ENCODE measurements around the gene NUP133.
"Not testable (repeated sequence)": the region's sequence is repeated elsewhere in the genome, so short reads cannot be mapped to it uniquely, and the experiment has no call there.

The NUP133 gene

DNA sequence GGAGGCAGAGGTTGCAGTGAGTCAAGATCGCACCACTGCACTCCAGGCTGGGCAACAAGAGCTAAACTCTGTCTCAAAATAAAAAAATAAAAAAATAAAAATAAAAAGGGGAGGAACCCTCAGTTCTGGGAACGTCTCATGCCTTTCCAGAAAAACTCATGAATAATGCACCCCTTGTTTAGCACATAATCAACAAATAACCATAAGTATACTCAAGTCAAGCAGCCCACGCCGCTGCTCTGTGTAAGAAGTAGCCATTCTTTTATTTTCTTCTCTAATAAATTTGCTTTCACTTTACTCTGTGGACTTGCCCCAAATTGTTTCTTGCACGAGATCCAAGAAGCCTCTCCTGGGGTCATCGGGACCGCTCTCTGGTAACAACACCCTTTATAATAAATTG, 59.8 kb downstream of the NUP133 start:
- no peak for DNase-seq (ENCODE audit: low read depth)

DNA sequence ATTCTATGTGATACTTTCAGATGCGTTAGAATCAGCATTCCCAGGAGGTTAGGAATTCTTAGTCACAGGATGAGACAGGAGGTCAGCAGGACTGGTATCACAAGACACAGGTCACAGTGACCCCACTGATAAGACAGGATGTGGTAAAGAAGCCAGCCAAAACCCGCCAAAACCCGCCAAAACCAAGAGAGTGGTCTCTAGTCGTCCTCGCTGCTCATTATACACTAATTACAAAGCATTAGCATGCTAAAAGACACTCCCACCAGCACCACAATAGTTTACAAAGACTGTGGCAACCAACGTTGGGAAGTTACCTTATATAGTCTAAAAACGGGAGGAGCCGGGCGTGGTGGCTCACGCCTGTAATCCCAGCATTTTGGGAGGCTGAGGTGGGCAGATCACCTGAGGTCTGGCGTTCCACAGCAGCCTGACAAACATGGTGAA, 60.3 kb downstream of the NUP133 start:
- no peak for DNase-seq (ENCODE audit: low read depth)

DNA sequence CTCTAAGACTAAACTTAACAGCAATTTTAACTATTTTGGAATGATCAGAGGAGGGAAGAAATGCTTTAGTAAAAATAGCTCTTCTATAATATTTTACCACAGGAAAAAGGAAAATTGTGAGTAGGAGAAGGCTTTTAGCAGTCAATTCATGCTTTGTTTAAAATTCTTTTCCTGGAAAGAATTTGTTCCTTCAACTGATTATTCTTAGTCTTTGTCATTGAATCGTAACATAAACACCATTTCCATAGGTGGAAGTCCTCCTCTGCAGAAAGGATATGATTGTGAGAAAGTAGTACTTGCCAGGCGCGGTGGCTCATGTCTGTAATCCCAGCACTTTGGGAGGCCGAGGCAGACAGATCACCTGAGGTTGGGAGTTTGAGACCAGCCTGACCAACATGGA, 62.3 kb downstream of the NUP133 start:
- no peak for DNase-seq (ENCODE audit: low read depth)

DNA sequence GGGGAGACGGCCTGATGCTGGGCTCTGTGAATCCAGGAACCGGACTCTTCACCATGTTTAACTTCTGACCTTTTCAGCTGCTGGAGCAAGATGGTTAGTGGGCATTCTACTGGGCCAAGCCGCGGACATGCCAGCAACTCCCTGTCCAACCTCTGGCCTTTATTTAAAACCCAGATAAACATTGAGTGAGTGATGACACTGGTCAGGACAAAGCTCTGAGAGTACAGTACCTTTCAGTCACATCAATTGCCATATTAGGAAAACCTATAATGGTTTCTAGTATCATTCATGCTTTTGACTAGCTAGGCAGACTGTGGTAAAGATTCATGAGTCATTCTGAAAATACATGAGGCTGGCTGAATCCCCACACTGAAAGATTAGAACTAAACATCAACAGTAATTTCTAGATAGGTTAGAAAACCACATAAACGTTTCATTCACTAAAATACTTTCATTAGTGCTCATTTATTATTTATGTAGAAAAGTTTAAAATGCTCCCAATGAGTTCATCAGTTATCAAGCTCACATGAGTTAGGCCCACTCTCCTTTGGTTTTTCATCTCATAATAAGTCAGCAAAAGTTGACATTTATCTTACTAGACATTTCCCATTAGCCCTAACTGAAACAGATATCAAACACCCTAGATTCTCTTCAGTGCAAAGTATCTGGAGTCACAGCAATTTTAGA, 67.1 kb downstream of the NUP133 start:
- peak; percentile 67 for DNase-seq (ENCODE audit: low read depth)

DNA sequence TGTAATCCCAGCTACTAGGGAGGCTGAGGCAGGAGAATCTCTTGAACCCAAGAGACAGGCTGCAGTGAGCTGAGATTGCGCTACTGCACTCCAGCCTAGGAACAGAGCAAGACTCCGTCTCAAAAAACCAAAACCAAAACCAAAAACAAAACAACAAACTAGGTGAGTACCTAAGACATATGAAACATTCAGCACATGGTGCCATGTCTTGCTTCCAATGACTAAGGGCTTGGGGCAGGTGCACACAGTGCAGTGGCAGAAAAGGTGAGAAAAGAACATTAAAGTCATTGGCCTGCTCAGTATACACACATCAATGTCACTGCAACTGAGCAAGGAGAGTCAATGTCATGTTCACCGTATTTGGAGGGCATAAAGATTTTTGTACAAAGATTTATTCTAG, 70.1 kb downstream of the NUP133 start:
- DNase-seq (ENCODE audit: low read depth): no peak

DNA sequence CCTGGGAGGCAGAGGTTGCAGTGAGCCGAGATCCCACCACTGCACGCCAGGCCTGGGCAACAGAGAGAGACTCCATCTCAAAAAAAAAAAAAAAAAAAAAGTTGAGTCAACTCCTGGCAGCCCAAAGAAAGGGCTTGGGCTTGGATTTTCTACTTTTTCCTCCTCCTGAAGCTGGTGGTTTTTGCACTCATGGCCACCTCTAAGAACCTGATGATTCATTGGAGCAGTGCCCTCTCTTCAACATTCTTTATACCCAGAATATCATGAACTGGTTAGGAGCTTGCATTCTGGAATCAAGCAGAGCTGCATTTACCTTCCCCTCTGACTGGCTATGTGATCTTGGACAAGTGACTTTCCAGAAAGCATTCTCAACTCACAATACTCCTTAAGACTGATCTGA, 70.7 kb downstream of the NUP133 start:
- DNase-seq (ENCODE audit: low read depth): no peak

DNA sequence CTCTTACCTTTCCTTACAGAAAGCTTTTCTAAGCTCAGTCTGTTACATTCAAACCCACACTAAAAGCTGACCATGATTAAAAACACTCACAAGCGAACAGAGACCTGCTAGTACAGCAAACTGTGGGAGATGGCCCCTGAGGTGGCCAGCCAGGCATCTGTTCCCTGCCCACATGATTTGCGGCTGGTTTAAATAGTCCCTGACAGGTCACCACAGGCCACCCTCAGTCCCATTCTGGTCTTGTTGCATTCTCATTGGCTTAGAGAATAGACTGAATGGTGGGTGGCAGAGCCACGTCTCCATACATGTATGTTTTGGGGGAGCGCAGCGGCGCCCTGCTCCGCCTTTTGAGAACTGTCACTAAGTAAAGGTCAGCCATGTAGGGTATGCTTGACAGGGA, 71.9 kb downstream of the NUP133 start:
- no peak for DNase-seq (ENCODE audit: low read depth)

DNA sequence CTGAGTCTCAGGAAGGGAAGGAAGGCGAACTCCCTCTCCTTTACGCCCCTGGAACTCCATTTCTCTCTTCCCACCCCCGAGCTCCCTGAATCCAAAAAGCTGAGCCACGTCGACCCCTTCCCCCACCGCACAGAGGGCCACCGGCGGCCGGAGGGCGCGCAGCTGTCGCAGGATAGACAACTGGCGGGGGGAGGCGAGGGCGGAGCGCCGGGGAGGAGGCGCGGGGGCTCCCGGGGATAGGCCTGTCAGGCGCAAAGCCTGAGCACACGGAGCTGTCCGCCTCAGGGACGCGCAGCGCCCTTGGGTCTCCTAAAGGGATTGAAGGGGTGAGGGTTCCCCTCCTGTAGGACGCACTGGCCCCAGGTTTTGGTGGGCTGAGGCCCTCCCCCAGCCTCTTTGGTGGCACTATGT, 73.5 kb downstream of the NUP133 start:
- DNase-seq (ENCODE audit: low read depth): no peak

DNA sequence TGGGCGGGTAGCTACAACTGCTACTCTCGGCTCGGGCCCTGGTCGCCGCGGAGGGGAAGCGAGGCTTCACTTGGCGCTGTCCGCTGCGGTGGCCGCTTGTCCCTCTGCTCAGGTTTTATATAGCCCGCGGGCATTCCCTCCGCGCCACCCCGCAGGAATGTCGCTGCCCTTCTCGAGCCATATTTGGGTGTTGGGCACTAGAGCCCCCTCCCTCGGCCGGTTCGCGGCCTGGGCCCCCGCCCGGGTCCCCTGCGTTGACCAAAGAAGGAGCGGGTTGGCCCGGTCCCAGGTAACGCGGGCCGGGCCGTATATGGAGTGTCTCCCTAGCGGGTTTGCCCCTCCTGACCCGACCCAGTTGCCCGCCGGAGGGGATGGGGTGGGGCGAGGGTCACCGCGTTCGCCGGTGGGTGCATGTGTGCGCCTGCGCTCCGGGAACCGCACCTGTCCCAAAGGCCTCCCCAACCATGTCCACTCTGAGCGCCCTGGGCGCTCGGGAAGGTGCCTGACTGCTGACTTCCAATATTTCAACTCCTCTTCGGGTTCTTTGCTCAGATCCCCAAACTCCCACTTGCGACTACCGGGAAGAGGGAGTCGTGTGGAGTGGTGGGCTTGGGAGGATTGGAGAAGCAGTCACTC, 74.0 kb downstream of the NUP133 start, which contains the start of gene ACTA1:
TSS of gene ACTA1 (minus strand) at position 90 of the 636 bp plus-strand sequence. CDS start 979 bp downstream, outside the sequence.
- no peak for DNase-seq (ENCODE audit: low read depth)

DNA sequence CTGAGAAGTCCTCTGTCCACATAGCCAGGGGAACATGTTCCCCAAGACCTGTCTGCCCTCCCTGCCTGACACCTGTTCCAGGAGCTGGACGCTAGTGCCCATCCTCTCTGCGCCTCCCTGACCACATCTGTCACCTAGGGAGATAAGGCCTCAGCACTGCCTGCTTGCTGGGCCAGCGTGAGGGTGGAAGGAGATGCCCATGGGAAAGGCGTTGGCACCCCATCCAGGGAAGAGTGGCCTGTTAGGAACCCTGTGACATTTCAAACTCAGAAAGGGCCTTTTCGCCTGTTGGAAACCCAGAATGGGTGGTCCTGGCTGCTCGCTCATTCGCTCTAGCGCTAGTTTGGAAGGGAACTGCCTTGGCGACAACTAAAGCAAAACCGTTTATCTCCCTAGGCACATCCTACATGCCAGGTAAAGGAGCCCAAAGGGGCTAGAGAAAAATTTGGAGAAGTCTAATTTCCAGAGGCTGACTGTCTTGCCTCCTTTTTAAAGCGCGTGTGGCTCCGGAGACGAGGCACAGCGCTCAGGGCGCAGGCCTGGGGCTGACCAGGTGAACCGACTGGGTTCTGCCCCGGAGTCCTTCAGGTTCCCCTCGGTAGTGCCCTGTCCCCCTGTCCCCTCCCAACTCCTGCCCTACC, 74.7 kb downstream of the NUP133 start:
- no peak for DNase-seq (ENCODE audit: low read depth)

DNA sequence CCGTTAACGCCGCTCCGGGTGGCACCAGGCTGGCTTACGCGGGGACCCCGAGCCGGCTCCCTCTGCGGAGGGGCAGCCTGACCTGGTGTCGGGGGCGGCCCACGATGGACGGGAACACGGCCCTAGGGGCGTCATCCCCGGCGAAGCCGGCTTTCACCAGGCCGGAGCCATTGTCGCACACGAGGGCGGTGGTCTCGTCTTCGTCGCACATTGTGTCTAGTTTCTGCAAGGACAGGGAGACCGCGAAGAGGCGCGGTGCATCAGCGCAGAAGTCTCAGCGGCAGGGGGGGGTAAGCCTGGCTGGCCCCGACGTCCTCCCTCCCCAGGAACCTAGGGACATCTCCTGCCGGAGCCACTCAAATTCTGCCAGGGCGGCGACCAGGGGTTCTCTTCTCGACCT, 75.2 kb downstream of the NUP133 start:
- no peak for DNase-seq (ENCODE audit: low read depth)

DNA sequence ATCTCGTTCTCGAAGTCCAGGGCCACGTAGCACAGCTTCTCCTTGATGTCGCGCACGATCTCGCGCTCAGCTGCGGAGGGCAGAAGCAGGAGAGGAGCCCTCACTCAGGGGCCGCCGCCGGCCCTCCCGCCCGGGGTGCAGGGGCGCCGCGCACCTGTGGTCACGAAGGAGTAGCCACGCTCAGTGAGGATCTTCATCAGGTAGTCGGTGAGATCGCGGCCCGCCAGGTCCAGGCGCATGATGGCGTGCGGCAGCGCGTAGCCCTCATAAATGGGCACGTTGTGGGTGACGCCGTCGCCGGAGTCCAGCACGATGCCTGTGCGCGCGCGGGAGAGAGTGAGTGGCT, 76.1 kb downstream of the NUP133 start:
- no peak for DNase-seq (ENCODE audit: low read depth)

DNA sequence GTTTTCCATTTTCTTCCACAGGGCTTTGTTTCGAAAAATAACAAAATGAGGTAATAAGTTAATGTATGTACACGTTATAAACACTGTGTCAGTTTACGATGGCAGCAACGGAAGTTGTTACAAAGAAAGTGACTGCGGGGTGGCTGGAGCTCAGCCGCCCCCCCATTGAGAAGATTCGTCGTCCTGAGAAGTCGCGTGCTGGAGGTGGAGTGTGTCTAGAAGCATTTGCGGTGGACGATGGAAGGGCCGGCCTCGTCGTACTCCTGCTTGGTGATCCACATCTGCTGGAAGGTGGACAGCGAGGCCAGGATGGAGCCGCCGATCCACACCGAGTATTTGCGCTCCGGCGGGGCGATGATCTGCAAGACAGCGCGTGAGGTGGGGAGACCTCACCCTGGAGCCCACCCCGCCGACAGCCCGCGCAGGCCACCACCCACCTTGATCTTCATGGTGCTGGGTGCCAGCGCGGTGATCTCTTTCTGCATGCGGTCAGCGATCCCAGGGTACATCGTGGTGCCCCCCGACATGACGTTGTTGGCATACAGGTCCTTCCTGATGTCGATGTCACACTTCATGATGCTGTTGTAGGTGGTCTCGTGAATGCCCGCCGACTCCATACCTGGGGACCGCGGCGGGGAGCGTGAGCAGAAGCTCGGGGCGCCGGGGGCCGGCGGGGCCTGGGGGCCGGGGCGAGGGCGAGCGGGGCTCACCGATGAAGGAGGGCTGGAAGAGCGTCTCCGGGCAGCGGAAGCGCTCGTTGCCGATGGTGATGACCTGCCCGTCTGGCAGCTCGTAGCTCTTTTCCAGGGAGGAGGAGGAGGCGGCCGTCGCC, 76.6 kb downstream of the NUP133 start:
- no peak for DNase-seq (ENCODE audit: low read depth)

DNA sequence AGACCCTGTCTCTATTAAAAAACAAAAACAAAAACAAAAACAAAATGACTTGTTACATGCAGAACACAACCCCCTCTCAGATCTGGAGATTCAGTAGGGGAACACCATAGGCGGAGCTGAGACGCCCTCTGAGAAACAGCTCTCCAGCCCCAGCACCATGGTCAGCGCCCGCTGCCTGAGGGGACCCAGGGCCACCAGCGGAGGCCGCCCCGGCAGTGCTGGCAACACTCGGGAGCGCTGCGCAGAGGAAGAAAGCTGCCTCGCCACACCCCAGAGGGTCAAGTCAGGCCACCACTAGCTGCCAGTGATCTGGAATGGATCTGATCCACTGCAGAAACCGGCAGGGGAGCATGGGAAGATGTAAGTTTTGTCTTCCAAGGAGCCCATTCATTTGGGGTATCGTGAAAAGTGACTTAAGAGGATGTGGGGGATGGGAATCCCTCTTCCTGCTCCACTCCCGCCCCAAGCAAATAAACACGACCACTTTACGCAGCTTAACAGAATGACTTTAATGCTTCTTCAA, 77.3 kb downstream of the NUP133 start:
- DNase-seq (ENCODE audit: low read depth): peak; percentile 46

DNA sequence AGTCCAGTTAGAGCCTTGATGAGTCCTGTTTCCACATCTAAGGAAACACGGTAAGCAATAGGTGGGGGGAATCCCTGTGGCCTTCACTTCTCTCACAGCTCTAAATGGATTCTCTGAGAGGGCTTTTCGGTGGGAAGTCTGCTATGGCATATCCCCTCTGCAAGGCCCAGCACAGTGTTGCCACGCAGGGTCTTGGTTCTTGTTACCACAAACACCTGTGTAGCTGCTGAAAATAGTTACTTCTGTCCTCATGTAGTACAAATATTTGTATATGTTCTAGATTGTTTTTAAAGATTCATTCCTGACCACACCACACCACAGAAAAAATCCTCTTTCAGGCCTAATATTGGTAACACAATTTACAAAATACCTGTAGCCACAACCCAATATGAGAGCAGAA, 79.9 kb downstream of the NUP133 start:
- no peak for DNase-seq (ENCODE audit: low read depth)

DNA sequence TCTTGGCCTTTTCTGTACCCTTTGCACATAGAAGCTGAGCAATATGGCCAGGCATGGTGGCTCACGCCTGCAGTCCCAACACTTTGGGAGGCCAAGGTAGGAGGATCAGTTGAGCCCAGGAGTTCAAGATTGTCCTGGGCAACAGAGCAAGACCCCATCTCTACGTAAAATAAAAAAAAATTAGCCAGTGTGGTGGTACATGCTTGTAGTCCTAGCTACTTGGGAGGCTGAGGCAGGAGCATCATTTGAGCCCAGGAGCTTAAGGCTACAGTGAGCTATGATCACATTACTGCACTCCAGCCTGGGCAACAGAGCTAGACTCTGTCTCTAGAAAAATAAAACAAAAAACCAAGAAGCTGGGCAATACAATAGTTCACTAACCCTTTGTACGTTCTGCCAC, 80.6 kb downstream of the NUP133 start:
- DNase-seq (ENCODE audit: low read depth): no peak

DNA sequence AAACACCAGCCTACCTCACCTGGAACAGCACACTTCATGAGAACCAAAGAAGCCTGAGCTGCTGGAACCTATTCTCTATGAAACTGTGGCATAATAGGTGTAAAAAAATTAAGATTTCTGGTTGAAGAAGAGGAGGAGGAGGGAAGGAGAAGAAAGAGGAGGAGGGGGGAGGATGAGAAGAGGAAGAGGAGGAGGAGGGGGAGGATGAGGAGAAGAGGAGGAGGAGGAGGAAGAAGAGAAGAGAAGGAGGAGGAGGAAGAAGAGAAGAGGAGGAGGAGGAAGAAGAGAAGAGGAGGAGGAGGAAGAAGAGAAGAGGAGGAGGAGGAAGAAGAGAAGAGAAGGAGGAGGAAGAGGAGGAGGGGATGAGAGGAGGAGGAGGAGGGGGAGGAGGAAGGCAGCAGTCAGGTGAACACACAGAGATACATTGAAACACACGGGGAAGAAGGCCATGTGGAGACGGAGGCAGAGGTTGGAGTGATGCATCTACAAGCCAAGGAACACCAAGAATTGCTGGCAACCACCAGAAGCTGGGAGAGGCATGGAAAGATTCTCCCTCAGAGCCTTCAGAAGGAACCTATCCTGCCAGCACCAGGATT, 82.5 kb downstream of the NUP133 start:
- no peak for DNase-seq (ENCODE audit: low read depth)

DNA sequence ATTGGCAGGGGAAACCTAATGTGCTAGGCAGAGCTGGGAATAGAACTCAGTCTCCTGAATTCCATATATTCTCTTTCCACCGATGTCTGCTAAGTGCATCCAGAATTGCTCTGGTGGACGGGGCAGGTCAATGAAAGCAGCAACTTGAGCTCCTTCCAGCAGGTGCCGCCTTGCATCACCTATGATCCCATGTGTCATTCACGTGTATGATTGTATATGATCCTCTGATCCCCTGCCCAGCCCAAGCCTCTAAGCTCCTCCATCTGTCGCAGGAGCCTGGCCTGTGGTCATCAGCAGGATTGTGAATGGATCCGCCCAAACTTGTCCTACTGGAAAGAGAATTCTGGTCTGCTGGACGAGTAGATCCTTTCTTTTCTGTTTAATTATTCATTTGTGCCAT, 87.4 kb downstream of the NUP133 start:
- DNase-seq (ENCODE audit: low read depth): no peak

DNA sequence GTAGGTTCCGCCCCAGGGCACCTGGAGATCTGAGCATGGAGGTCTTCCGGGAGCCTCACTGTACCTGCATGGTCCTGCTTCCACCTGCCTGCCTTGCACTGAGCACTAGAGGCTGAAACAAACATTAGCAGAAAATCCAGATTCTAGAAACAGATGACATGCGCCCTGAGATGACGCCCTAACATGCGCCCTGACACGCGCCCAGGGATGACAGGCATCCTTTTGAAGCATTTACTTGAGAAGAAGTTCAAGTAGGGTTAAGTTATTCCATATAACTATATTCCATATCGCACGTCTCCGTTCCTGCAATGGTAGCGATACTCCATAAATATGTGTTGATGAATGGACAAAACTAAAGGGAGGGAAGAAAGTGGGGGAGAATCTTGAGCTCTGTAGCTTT, 87.9 kb downstream of the NUP133 start:
- no peak for DNase-seq (ENCODE audit: low read depth)

DNA sequence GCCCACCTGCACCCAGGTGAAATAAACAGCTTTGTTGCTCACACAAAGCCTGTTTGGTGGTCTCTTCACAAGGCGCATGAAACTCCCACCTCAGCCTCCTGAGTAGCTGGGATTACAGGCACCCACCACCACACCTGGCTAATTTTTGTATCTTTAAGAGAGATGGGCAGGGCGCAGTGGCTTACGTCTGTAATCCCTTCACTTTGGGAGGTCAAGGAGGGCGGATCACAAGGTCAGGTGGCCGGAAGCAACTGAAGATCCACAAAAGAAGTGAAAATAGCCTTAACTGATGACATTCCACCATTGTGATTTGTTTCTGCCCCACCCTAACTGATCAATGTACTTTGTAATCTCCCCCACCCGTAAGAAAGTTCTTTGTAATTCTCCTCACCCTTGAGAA, 89.6 kb downstream of the NUP133 start:
- not testable (repeated sequence) for DNase-seq (ENCODE audit: low read depth)

DNA sequence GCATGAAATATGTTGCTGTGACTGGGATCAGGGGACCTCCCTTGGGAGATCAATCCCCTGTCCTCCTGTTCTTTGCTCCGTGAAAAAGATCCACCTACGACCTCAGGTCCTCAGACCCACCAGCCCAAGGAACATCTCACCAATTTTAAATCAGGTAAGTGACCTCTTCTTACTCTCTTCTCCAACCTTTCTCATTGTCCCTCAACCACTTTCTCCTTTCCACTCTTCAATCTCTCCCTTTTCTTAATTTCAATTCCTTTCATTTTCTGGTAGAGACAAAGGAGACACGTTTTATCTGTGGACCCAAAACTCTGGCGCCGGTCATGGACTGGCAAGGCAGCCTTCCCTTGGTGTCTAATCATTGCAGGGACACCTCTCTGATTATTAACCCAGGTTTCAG, 95.3 kb downstream of the NUP133 start:
- DNase-seq (ENCODE audit: low read depth): not testable (repeated sequence)

DNA sequence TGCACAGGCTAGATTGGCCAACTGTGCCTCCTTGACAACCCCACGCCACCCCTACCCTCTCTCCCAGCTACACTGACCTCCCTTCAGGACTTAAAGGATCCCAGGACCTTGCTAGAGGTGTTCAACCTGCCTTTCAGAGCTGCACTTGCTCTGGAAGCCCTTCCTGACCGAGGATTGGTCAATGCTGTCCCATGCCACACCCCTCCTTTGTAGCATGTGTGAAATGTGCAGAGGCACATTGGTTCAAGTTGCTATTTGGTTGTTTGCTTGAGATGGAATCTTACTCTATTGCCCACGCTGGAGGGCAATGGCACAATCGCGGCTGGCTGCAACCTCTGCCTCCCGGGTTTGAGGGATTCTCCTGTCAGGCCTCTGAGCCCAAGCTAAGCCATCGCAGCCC, 96.1 kb downstream of the NUP133 start:
- no peak for DNase-seq (ENCODE audit: low read depth)
